IMR-90 (cell line): ENCODE data around the gene NPAS3. TPM values are rescaled to one million over a fixed set of nuclear protein-coding genes. Genes with fewer than 3 reads are reported as not detected.

Source experiments
- ATAC-seq: fragments of 200-7000 bp; cut with Tn5 transposase; 2 replicates; pipeline ENCODE4 v1.9.1; 2020; ENCODE audit warnings: low read depth, mild to moderate bottlenecking, moderate library complexity
- BruUV-seq: library from RNA; stranded (reverse); fragments of 400-500 nt; replicated peaks from 2 replicates; lab custom pipeline; 2021; lab: Mats Ljungman, UMichigan
- CTCF ChIA-PET: fragments of 300-600 bp; formaldehyde crosslinking; extraction: SDS; loops from one replicate; lab custom pipeline; 2021; ENCODE audit warnings: antibody characterized with exemption; lab: Yijun Ruan, JAX
- POLR2A ChIA-PET: fragments of 300-600 bp; sonication (Branson Sonifier 250); formaldehyde crosslinking; loops from one replicate; lab custom pipeline; 2022; ENCODE audit warnings: antibody characterized with exemption; ENCODE audit not compliant: unreplicated experiment; lab: Charles Lee
- DNase-seq: peaks from one replicate; pipeline ENCODE4 v3.0.0; 2013
- H2AFZ ChIP-seq: replicated peaks from 2 replicates; pipeline ENCODE3; 2013; ENCODE audit warnings: low read length, mild to moderate bottlenecking; ENCODE audit not compliant: poor library complexity
- H2AK5ac ChIP-seq: 2 replicates; pipeline ENCODE4 v1.6.1; 2013; ENCODE audit warnings: low read depth, low read length, inconsistent platforms
- H2AK9ac ChIP-seq: replicated peaks from 2 replicates; pipeline ENCODE3; 2013; ENCODE audit warnings: mild to moderate bottlenecking, low read depth, low read length, moderate library complexity; ENCODE audit not compliant: poor library complexity
- H2BK120ac ChIP-seq: 2 replicates; pipeline ENCODE4 v1.6.1; 2013; ENCODE audit warnings: low read depth, low read length, inconsistent platforms
- H2BK15ac ChIP-seq: 3 replicates; pipeline ENCODE4 v1.6.1; 2013; ENCODE audit warnings: low read depth, low read length, inconsistent platforms
- H2BK20ac ChIP-seq: 2 replicates; pipeline ENCODE4 v1.6.1; 2013; ENCODE audit warnings: low read depth, mild to moderate bottlenecking, inconsistent platforms, low read length, moderate library complexity
- H2BK5ac ChIP-seq: 2 replicates; pipeline ENCODE4 v1.6.1; 2013; ENCODE audit warnings: mild to moderate bottlenecking, low read depth, low read length, inconsistent platforms; ENCODE audit not compliant: poor library complexity, severe bottlenecking
- H3K14ac ChIP-seq: replicated peaks from 2 replicates; pipeline ENCODE4 v1.6.1; 2013; ENCODE audit warnings: low read depth, low read length, inconsistent platforms
- H3K18ac ChIP-seq: 2 replicates; pipeline ENCODE4 v1.6.1; 2013; ENCODE audit warnings: low read depth, low read length, control low read depth
- H3K23ac ChIP-seq: 2 replicates; pipeline ENCODE4 v1.6.1; 2013; ENCODE audit warnings: low read depth, low read length, inconsistent platforms
- H3K27ac ChIP-seq: 2 replicates; pipeline ENCODE4 v1.5.1; 2013; ENCODE audit warnings: mild to moderate bottlenecking, control low read depth, low read length; ENCODE audit not compliant: insufficient read depth
- H3K27me3 ChIP-seq: 2 replicates; pipeline ENCODE4 v1.6.1; 2013; ENCODE audit warnings: low read length; ENCODE audit not compliant: control insufficient read depth, insufficient read depth
- H3K36me3 ChIP-seq: 2 replicates; pipeline ENCODE4 v1.6.1; 2013; ENCODE audit warnings: low read length, mixed read lengths; ENCODE audit not compliant: control insufficient read depth, insufficient read depth
- H3K4ac ChIP-seq: 2 replicates; pipeline ENCODE4 v1.6.1; 2013; ENCODE audit warnings: low read depth, low read length, inconsistent platforms
- H3K4me1 ChIP-seq: 2 replicates; pipeline ENCODE4 v1.6.1; 2013; ENCODE audit warnings: low read length, mixed read lengths; ENCODE audit not compliant: control insufficient read depth, insufficient read depth
- H3K4me2 ChIP-seq: 2 replicates; pipeline ENCODE4 v1.6.1; 2013; ENCODE audit warnings: low read depth, mild to moderate bottlenecking, control low read depth, low read length, moderate library complexity
- H3K4me3 ChIP-seq: 2 replicates; pipeline ENCODE4 v1.5.1; 2013; ENCODE audit warnings: low read depth, mild to moderate bottlenecking, control low read depth, low read length, moderate library complexity; ENCODE audit not compliant: insufficient read depth
- H3K56ac ChIP-seq: 2 replicates; pipeline ENCODE4 v1.6.1; 2013; ENCODE audit warnings: low read length, inconsistent platforms; ENCODE audit not compliant: insufficient read depth; ENCODE audit errors: extremely low read depth
- H3K79me1 ChIP-seq, 2 experiments: 2 replicates each; pipeline ENCODE4 v1.6.1; 2013; ENCODE audit warnings: low read length in 2 of 2, inconsistent platforms in 1 of 2, low read depth in 1 of 2
- H3K9ac ChIP-seq: 2 replicates; pipeline ENCODE4 v1.6.1; 2013; ENCODE audit warnings: low read depth, low read length, control low read depth
- H3K9me1 ChIP-seq: 2 replicates; pipeline ENCODE4 v1.6.1; 2013; ENCODE audit warnings: low read length, inconsistent platforms; ENCODE audit not compliant: insufficient read depth
- H3K9me3 ChIP-seq: 2 replicates; pipeline ENCODE4 v1.6.1; 2013; ENCODE audit warnings: low read length; ENCODE audit not compliant: control insufficient read depth, insufficient read depth
- H4K20me1 ChIP-seq: 2 replicates; pipeline ENCODE4 v1.6.1; 2013; ENCODE audit warnings: low read length, inconsistent platforms; ENCODE audit not compliant: insufficient read depth
- H4K5ac ChIP-seq: 2 replicates; pipeline ENCODE4 v1.6.1; 2013; ENCODE audit warnings: mild to moderate bottlenecking, low read depth, low read length, control low read depth
- H4K8ac ChIP-seq, 2 experiments: 2 replicates each; pipeline ENCODE4 v1.6.1; 2013; ENCODE audit warnings: low read depth in 2 of 2, low read length in 2 of 2, control low read depth in 1 of 2, inconsistent platforms in 1 of 2
- H4K91ac ChIP-seq: 2 replicates; pipeline ENCODE4 v1.6.1; 2013; ENCODE audit warnings: low read depth, low read length, inconsistent platforms; ENCODE audit not compliant: insufficient read depth
- BHLHE40 ChIP-seq: fragments of 150-350 bp; IDR thresholded peaks from 2 replicates; pipeline ENCODE4 v1.6.1; 2016; ENCODE audit warnings: mild to moderate bottlenecking, low read depth, low read length
- ELK1 ChIP-seq: fragments of 150-350 bp; IDR thresholded peaks from 2 replicates; pipeline ENCODE4 v1.6.1; 2016; ENCODE audit warnings: low read depth, mild to moderate bottlenecking, low read length, moderate library complexity, borderline replicate concordance
- FOS ChIP-seq: fragments of 150-350 bp; IDR thresholded peaks from 2 replicates; pipeline ENCODE4 v1.6.1; 2016; ENCODE audit warnings: low read depth, low read length
- MAFK ChIP-seq: IDR thresholded peaks from 2 replicates; pipeline ENCODE4 v1.6.1; 2012; ENCODE audit warnings: low read depth, low read length, improper control_type of control experiment
- MAZ ChIP-seq: IDR thresholded peaks from 2 replicates; pipeline ENCODE4 v1.6.1; 2012; ENCODE audit warnings: low read depth, mild to moderate bottlenecking, low read length, improper control_type of control experiment, moderate library complexity, borderline replicate concordance
- POLR2A ChIP-seq: IDR thresholded peaks from 2 replicates; pipeline ENCODE4 v1.6.1; 2012; ENCODE audit warnings: mild to moderate bottlenecking, low read depth, low read length
- RAD21 ChIP-seq: IDR thresholded peaks from 2 replicates; pipeline ENCODE4 v1.6.1; 2012; ENCODE audit warnings: low read length, improper control_type of control experiment
- RCOR1 ChIP-seq: IDR thresholded peaks from 2 replicates; pipeline ENCODE4 v1.6.1; 2012; ENCODE audit warnings: mild to moderate bottlenecking, low read length, improper control_type of control experiment; ENCODE audit not compliant: insufficient replicate concordance
- RFX5 ChIP-seq: IDR thresholded peaks from 2 replicates; pipeline ENCODE4 v1.8.0; 2012; ENCODE audit warnings: low read depth, mild to moderate bottlenecking, low read length, moderate library complexity
- SMC3 ChIP-seq: fragments of 150-350 bp; IDR thresholded peaks from 2 replicates; pipeline ENCODE4 v1.6.1; 2016; ENCODE audit warnings: low read depth, mild to moderate bottlenecking, antibody characterized with exemption, low read length, moderate library complexity
- USF2 ChIP-seq: fragments of 150-350 bp; IDR thresholded peaks from 2 replicates; pipeline ENCODE4 v1.6.1; 2017; ENCODE audit warnings: mild to moderate bottlenecking, antibody characterized with exemption, low read length, low read depth
- WGBS, 2 experiments: methylation state at CpG; one replicate each; pipeline versions ENCODE4 v1.1.5 to v1.1.7; 2013; ENCODE audit warnings: missing lambda C conversion rate in 2 of 2; ENCODE audit not compliant: insufficient read length in 1 of 2; ENCODE audit errors: extremely low coverage in 2 of 2; 5-methylcytosine and 5-hydroxymethylcytosine counted together
- dilution Hi-C: fragments of 300-500 bp; cut with HindIII; formaldehyde crosslinking; loops from one replicate; pipeline ENCODE4 v1.14.3; 2018; ENCODE audit warnings: low sequenced_read_pairs; ENCODE audit not compliant: unreplicated experiment
- in situ Hi-C: fragments of 300-500 bp; cut with MboI; formaldehyde crosslinking; loops from 3 replicates; pipeline ENCODE4 v1.14.3; 2019; ENCODE audit warnings: low sequenced_read_pairs, inconsistent platforms, mixed read lengths
- intact Hi-C: fragments of 100-400 bp; cut with micrococcal nuclease; formaldehyde crosslinking; loops from 2 replicates; pipeline ENCODE4 v1.10.0; 2022
- polyA plus RNA-seq, 3 experiments: library from polyadenylated mRNA; depleted of rRNA; stranded (reverse); fragments of >200 nt; gene quantifications; 2 replicates each; pipeline ENCODE4 v1.2.3, GENCODE V29; 2012; ENCODE audit warnings: low replicate concordance in 1 of 3
- total RNA-seq: library from RNA; depleted of rRNA; stranded (reverse); fragments of >200 nt; gene quantifications from 2 replicates; pipeline ENCODE4 v1.2.3, GENCODE V29; 2012

The NPAS3 gene
- total and polyA plus RNA-seq, 2 of the 4 experiments (the other 2 are of a cell fraction) = not detected

DNA sequence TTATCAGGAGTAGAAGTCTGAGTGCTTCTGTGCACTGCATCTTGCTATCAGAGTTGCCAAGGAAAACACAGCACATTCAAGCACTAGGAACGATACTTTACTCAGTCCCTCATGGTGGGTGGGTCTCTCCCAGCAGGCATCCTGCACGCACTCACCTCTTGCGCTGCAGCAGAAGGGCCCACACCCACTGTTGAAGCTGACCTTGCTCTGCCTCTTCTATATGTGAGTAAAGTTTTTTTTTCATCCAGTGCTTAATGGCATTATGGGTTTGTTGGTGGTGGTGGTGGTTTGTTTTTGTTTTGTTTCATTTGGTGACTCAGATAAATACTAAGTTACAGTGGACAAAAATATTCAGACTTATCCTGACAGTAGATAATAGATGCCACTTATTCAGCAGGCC, 663.7 kb downstream of the NPAS3 start:
- Histone ChIP-seq H4K8ac (no peak overlapping the region), H2AK5ac (no peak overlapping the region), H4K5ac (no peak overlapping the region), H4K91ac (no peak overlapping the region), H3K27ac (no peak overlapping the region), H3K9me3 (no peaks in the 10 kb centered on the region), H2AK9ac (no peak overlapping the region), H2BK20ac (no peak overlapping the region), H3K79me1 (no peaks in the 10 kb centered on the region), H3K27me3 (no peaks in the 10 kb centered on the region), H3K4me1 (no peaks in the 10 kb centered on the region), H3K9me1 (no peaks in the 10 kb centered on the region), H3K56ac (no peak overlapping the region), H3K36me3 (no peaks in the 10 kb centered on the region), H3K18ac (no peak overlapping the region), H3K4me2 (no peak overlapping the region), H3K9ac (no peak overlapping the region), H2BK15ac (no peak overlapping the region), H3K4ac (no peak overlapping the region), H2AFZ (no peak overlapping the region), H3K23ac (no peak overlapping the region), H2BK120ac (no peak overlapping the region), H3K4me3 (no peak overlapping the region), H2BK5ac (no peak overlapping the region), H3K14ac (no peak overlapping the region), H4K20me1 (no peaks in the 10 kb centered on the region)
- BruUV-seq = no TSS peak
- TF ChIP-seq RFX5 (no peak), SMC3 (no peak), RCOR1 (no peak), FOS (no peak), ELK1 (no peak), MAZ (no peak), MAFK (no peak), USF2 (no peak), BHLHE40 (no peak), POLR2A (no peak), RAD21 (no peak)
- WGBS, 2 experiments = no CpG with 5 or more reads among the region's 3 CpGs
- dilution Hi-C loops (no loop called here), intact Hi-C loops (no loop called here), in situ Hi-C loops (no loop called here)
- ATAC-seq (no peak), DNase-seq (no peak)
- CTCF ChIA-PET = no interaction called here
- POLR2A ChIA-PET = no interaction called here
